ENCODE results near the gene MVB12A. TPM values are rescaled to one million over a fixed set of nuclear protein-coding genes. Genes with fewer than 3 reads are reported as not detected.

MVB12A gene
- total RNA-seq, 3 donors from 2014 or later (not counting 1 experiment from before 2014, with no cell fraction given), result 28.4 to 30.1 (median 29.4) TPM

- TF ChIP-seq, protein P1, sequence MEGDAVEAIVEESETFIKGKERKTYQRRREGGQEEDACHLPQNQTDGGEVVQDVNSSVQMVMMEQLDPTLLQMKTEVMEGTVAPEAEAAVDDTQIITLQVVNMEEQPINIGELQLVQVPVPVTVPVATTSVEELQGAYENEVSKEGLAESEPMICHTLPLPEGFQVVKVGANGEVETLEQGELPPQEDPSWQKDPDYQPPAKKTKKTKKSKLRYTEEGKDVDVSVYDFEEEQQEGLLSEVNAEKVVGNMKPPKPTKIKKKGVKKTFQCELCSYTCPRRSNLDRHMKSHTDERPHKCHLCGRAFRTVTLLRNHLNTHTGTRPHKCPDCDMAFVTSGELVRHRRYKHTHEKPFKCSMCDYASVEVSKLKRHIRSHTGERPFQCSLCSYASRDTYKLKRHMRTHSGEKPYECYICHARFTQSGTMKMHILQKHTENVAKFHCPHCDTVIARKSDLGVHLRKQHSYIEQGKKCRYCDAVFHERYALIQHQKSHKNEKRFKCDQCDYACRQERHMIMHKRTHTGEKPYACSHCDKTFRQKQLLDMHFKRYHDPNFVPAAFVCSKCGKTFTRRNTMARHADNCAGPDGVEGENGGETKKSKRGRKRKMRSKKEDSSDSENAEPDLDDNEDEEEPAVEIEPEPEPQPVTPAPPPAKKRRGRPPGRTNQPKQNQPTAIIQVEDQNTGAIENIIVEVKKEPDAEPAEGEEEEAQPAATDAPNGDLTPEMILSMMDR (IDR thresholded peaks at IDR 0.05), result peak; percentile 52
- Histone ChIP-seq H3K27me3 (ENCODE audit: control insufficient read depth, insufficient read depth, low read length) (no peaks in the 10 kb centered on the region), H3K4me1 (ENCODE audit: control insufficient read depth, insufficient read depth, low read length) (peaks cover 31% of the 10 kb centered on the region), H3K9me3 (ENCODE audit: control insufficient read depth, insufficient read depth, low read length) (no peaks in the 10 kb centered on the region), H3K36me3 (ENCODE audit: control insufficient read depth, insufficient read depth, low read length) (peaks cover 3% of the 10 kb centered on the region), H3K27ac (ENCODE audit: low read length) (no peak overlapping the region), H3K4me3 (ENCODE audit: low read length) (no peak overlapping the region)
- intact Hi-C loops (cut with micrococcal nuclease), result no loop called here
- Mint-ChIP-seq H3K4me1 (peaks cover 5 to 24% of the 10 kb centered on the region in 2 donors), H3K36me3 (no peaks in the 10 kb centered on the region), H3K27ac (peak overlapping the region in 1 of 2 donors; percentile 70), H3K9me3 (no peaks in the 10 kb centered on the region), H3K4me3 (no peak overlapping the region), H3K27me3 (ENCODE audit: low read depth in 2 of 2) (peaks cover 0 to 3% of the 10 kb centered on the region in 2 donors)
- DNase-seq, result peak in 1 of 2 donors; percentile 69
- ATAC-seq, result no peak
- WGBS (ENCODE audit: insufficient coverage), result 18% methylated on average over 19 of the region's 19 CpGs
These were observed 24.9 kb upstream of the MVB12A start for GRCh38 chr19:17394891-17395415.

DNA sequence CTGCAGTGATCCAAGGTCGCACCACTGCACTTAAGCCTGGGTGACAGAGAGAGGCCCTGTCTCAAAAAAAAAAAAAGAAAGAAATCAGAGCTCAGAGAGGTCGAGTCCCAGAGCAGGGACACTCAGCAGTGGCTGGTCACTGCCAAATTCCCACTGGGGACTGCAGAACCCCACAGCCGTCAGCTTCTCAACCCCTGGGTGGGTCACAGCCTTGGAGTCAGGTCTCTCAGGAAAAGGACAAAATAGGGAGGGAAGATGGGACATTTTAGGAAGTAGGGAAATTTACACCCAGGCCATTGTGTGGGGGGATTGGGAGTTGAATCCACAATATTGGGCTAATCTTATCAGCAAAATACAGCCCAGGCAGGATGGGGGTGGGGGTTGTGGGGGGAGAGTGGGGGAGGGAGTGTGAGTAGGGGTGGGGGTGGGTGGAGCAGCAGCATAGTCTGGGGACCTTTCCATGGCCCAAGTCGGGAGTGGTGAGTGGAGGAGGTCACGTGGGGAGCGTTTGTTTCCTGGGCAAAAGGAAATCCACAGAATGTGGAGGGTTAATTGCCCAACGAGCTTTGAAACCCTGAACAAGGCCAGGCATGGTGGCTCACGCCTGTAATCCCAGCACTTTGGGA is 20.8 kb upstream of the MVB12A start:
- H3K27ac Mint-ChIP-seq, result no peak overlapping the region
- 78% methylated on average over 8 of the region's 8 CpGs for WGBS (ENCODE audit: insufficient coverage)
- intact Hi-C loops (cut with micrococcal nuclease), result no loop called here

DNA sequence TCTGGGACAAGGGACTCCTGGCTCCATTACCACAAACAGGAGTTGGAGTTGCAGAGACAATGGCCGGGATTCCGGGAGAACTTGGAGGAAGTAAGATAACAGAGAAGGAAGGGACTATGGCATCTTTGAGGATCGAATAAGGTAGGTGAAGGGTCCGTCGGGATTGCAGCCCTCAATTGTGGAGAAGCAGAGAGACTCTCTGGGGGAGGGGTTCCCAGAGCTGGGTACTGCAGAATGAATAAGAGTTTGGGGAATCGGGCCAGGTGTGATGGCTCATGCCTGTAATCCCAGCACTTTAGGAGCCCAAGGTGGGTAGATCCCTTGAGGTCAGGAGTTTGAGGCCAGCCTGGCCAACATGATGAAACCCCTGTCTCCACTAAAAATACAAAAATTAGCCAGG is 18.2 kb upstream of the MVB12A start:
- Histone ChIP-seq H3K4me1 (ENCODE audit: control insufficient read depth, insufficient read depth, low read length) (peaks cover 40% of the 10 kb centered on the region), H3K4me3 (ENCODE audit: low read length) (no peak overlapping the region), H3K27ac (ENCODE audit: low read length) (no peak overlapping the region), H3K36me3 (ENCODE audit: control insufficient read depth, insufficient read depth, low read length) (peaks cover 20% of the 10 kb centered on the region), H3K9me3 (ENCODE audit: control insufficient read depth, insufficient read depth, low read length) (no peaks in the 10 kb centered on the region), H3K27me3 (ENCODE audit: control insufficient read depth, insufficient read depth, low read length) (no peaks in the 10 kb centered on the region)
- Mint-ChIP-seq H3K27ac (no peak overlapping the region), H3K4me3 (peak overlapping the region; percentile 40), H3K36me3 (no peaks in the 10 kb centered on the region), H3K27me3 (ENCODE audit: low read depth in 2 of 2) (no peaks in the 10 kb centered on the region), H3K4me1 (peaks cover 28 to 32% of the 10 kb centered on the region in 2 donors), H3K9me3 (no peaks in the 10 kb centered on the region)
- intact Hi-C loops (cut with micrococcal nuclease), result loop anchor here (10.0 kb wide), 1 partner anchor 67 kb away; the partner anchor contains the start of genes ANO8 and GTPBP3
- ATAC-seq (no peak), DNase-seq (no peak)
- TF ChIP-seq, protein P1 (IDR thresholded peaks at IDR 0.05), result no peak
- 95% methylated on average over 6 of the region's 6 CpGs for WGBS (ENCODE audit: insufficient coverage)

More for the DNA sequence above, 20.8 kb upstream of the MVB12A start:
- no peak for DNase-seq
- Mint-ChIP-seq H3K27me3 (ENCODE audit: low read depth in 2 of 2) (no peaks in the 10 kb centered on the region), H3K36me3 (no peaks in the 10 kb centered on the region), H3K4me1 (peaks cover 6 to 19% of the 10 kb centered on the region in 2 donors), H3K4me3 (no peak overlapping the region), H3K9me3 (no peaks in the 10 kb centered on the region)
- H3K36me3 ChIP-seq (ENCODE audit: control insufficient read depth, insufficient read depth, low read length), result peaks cover 20% of the 10 kb centered on the region
- no peak overlapping the region for H3K4me3 ChIP-seq (ENCODE audit: low read length)
- no peak overlapping the region for H3K27ac ChIP-seq (ENCODE audit: low read length)
- peaks cover 23% of the 10 kb centered on the region for H3K4me1 ChIP-seq (ENCODE audit: control insufficient read depth, insufficient read depth, low read length)
- ATAC-seq, result no peak
- no peaks in the 10 kb centered on the region for H3K9me3 ChIP-seq (ENCODE audit: control insufficient read depth, insufficient read depth, low read length)
- TF ChIP-seq, protein P1 (IDR thresholded peaks at IDR 0.05), result no peak
- no peaks in the 10 kb centered on the region for H3K27me3 ChIP-seq (ENCODE audit: control insufficient read depth, insufficient read depth, low read length)
